Loucy (cell line): Measurements from ENCODE around the gene WDR45B.

Experiments used
- H2AFZ ChIP-seq: fragments of 200-600 bp; sonication (generic); 2 replicates; pipeline ENCODE4 v1.6.0; 2016; ENCODE audit warnings: antibody characterized with exemption, mild to moderate bottlenecking, low read length, moderate library complexity
- H3F3A ChIP-seq: fragments of 200-600 bp; 2 replicates; pipeline ENCODE4 v1.6.0; 2016; ENCODE audit warnings: antibody characterized with exemption, low read depth, mild to moderate bottlenecking
- H3K27me3 ChIP-seq: fragments of 200-600 bp; sonication (generic); 2 replicates; pipeline ENCODE4 v1.6.1; 2014; ENCODE audit warnings: low read length, mild to moderate bottlenecking; ENCODE audit not compliant: insufficient read depth, poor library complexity, severe bottlenecking
- H3K36me3 ChIP-seq: fragments of 200-600 bp; sonication (generic); 2 replicates; pipeline ENCODE4 v1.6.1; 2016; ENCODE audit warnings: low read length; ENCODE audit not compliant: insufficient read depth
- H3K4me1 ChIP-seq: fragments of 200-600 bp; sonication (generic); 2 replicates; pipeline ENCODE4 v1.5.1; 2014; ENCODE audit warnings: low read length, mild to moderate bottlenecking; ENCODE audit not compliant: insufficient read depth, poor library complexity, severe bottlenecking
- H3K4me2 ChIP-seq: fragments of 200-600 bp; sonication (generic); 2 replicates; pipeline ENCODE4 v1.6.0; 2014; ENCODE audit warnings: antibody characterized with exemption, low read length, low read depth, mild to moderate bottlenecking; ENCODE audit not compliant: poor library complexity, severe bottlenecking
- H3K4me3 ChIP-seq: fragments of 200-600 bp; sonication (generic); 2 replicates; pipeline ENCODE4 v1.5.1; 2014; ENCODE audit warnings: low read length, mild to moderate bottlenecking, mixed read lengths; ENCODE audit not compliant: poor library complexity, severe bottlenecking
- H3K79me2 ChIP-seq: fragments of 200-600 bp; sonication (generic); 2 replicates; pipeline ENCODE4 v1.6.1; 2014; ENCODE audit warnings: low read length; ENCODE audit not compliant: insufficient read depth
- H3K9ac ChIP-seq: fragments of 200-600 bp; sonication (generic); 2 replicates; pipeline ENCODE4 v1.6.0; 2014; ENCODE audit warnings: mild to moderate bottlenecking, low read depth, low read length, moderate library complexity; ENCODE audit not compliant: poor library complexity, severe bottlenecking
- H3K9me2 ChIP-seq: fragments of 200-600 bp; sonication (generic); replicated peaks from 2 replicates; pipeline ENCODE4 v1.6.1; 2016; ENCODE audit warnings: low read depth, low read length, mixed read lengths
- H3K9me3 ChIP-seq: fragments of 200-600 bp; sonication (generic); 2 replicates; pipeline ENCODE4 v1.6.1; 2014; ENCODE audit warnings: mild to moderate bottlenecking, antibody characterized with exemption, low read length, low read depth; ENCODE audit not compliant: insufficient read depth
- H4K20me1 ChIP-seq: fragments of 200-600 bp; sonication (generic); 2 replicates; pipeline ENCODE4 v1.6.0; 2014; ENCODE audit warnings: antibody characterized with exemption, low read length, mild to moderate bottlenecking; ENCODE audit not compliant: insufficient read depth, poor library complexity, severe bottlenecking
- EZH2phosphoT487 ChIP-seq: fragments of 200-600 bp; IDR thresholded peaks from 2 replicates; pipeline ENCODE4 v1.6.1; 2018; ENCODE audit warnings: antibody characterized with exemption, mild to moderate bottlenecking, moderate library complexity, borderline replicate concordance
- TF ChIP-seq, protein P1 (sequence below): fragments of 200-600 bp; sonication (generic); conservative IDR thresholded peaks from 2 replicates; pipeline ENCODE4 v1.5.1; 2014; ENCODE audit warnings: mild to moderate bottlenecking, antibody characterized with exemption, low read length

The WDR45B gene

DNA sequence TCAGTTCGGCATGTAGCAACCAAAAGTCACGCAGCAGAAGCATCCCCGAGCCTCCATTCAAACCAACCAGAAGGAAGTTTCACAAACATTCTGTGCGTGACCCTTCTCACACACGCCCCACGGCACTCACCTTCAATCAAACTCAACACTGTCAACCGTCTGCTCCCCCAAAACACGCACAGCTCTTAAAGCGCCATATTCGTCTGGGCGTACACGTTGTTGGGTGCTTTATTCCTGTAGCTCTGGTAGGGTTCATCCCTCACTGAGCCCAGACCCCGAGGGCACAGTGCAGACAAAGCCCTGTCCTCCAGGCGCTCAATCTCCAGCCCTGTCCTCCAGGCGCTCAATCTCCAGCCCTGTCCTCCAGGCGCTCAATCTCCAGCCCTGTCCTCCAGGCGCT, 48.0 kb upstream of the WDR45B start:
- H3K9me2 ChIP-seq: no peaks in the 10 kb centered on the region
- H3F3A ChIP-seq: no peaks in the 10 kb centered on the region
- no peaks in the 10 kb centered on the region for H4K20me1 ChIP-seq
- H3K9ac ChIP-seq: no peak overlapping the region
- H3K36me3 ChIP-seq: no peaks in the 10 kb centered on the region
- no peak overlapping the region for H3K4me2 ChIP-seq
- no peaks in the 10 kb centered on the region for H3K4me1 ChIP-seq
- H3K4me3 ChIP-seq: no peak overlapping the region
- H3K9me3 ChIP-seq: no peaks in the 10 kb centered on the region; the same call in 1 of the 2 replicates
- H3K27me3 ChIP-seq: no peaks in the 10 kb centered on the region
- no peaks in the 10 kb centered on the region for H3K79me2 ChIP-seq
- TF ChIP-seq, protein P1, sequence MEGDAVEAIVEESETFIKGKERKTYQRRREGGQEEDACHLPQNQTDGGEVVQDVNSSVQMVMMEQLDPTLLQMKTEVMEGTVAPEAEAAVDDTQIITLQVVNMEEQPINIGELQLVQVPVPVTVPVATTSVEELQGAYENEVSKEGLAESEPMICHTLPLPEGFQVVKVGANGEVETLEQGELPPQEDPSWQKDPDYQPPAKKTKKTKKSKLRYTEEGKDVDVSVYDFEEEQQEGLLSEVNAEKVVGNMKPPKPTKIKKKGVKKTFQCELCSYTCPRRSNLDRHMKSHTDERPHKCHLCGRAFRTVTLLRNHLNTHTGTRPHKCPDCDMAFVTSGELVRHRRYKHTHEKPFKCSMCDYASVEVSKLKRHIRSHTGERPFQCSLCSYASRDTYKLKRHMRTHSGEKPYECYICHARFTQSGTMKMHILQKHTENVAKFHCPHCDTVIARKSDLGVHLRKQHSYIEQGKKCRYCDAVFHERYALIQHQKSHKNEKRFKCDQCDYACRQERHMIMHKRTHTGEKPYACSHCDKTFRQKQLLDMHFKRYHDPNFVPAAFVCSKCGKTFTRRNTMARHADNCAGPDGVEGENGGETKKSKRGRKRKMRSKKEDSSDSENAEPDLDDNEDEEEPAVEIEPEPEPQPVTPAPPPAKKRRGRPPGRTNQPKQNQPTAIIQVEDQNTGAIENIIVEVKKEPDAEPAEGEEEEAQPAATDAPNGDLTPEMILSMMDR: no peak
- H2AFZ ChIP-seq: no peak overlapping the region

- Histone ChIP-seq H3K4me2 (no peak overlapping the region), H4K20me1 (no peaks in the 10 kb centered on the region), H3F3A (no peaks in the 10 kb centered on the region), H3K9ac (no peak overlapping the region), H3K36me3 (no peaks in the 10 kb centered on the region), H3K4me3 (no peak overlapping the region), H3K9me2 (no peaks in the 10 kb centered on the region), H3K4me1 (no peaks in the 10 kb centered on the region), H3K27me3 (no peaks in the 10 kb centered on the region), H3K79me2 (no peaks in the 10 kb centered on the region), H3K9me3 (no peaks in the 10 kb centered on the region; the same call in 1 of the 2 replicates), H2AFZ (no peak overlapping the region)
- TF ChIP-seq EZH2phosphoT487: no peak
- TF ChIP-seq, protein P1: no peak
These were observed 46.4 kb upstream of the WDR45B start for GRCh38 chr17:82694647-82695046.

- Histone ChIP-seq H3K4me1 (no peaks in the 10 kb centered on the region), H3F3A (no peaks in the 10 kb centered on the region), H3K4me2 (no peak overlapping the region), H2AFZ (no peak overlapping the region), H3K4me3 (no peak overlapping the region), H3K36me3 (no peaks in the 10 kb centered on the region), H3K9ac (no peak overlapping the region), H3K79me2 (no peaks in the 10 kb centered on the region), H3K9me3 (no peaks in the 10 kb centered on the region; the same call in 1 of the 2 replicates), H4K20me1 (no peaks in the 10 kb centered on the region), H3K27me3 (no peaks in the 10 kb centered on the region), H3K9me2 (no peaks in the 10 kb centered on the region)
- TF ChIP-seq, protein P1: no peak
- TF ChIP-seq EZH2phosphoT487: no peak
These were observed 45.1 kb upstream of the WDR45B start for GRCh38 chr17:82693168-82693867.
